SIG-M5 (cell line): ENCODE measurements around the gene AP1B1.
"Not testable (repeated sequence)": the region's sequence is repeated elsewhere in the genome, so short reads cannot be mapped to it uniquely, and the experiment has no call there.

Experiments
- DNase-seq: peaks from one replicate; lab custom pipeline; 2025; lab: John Stamatoyannopoulos, UW

Gene AP1B1

DNA sequence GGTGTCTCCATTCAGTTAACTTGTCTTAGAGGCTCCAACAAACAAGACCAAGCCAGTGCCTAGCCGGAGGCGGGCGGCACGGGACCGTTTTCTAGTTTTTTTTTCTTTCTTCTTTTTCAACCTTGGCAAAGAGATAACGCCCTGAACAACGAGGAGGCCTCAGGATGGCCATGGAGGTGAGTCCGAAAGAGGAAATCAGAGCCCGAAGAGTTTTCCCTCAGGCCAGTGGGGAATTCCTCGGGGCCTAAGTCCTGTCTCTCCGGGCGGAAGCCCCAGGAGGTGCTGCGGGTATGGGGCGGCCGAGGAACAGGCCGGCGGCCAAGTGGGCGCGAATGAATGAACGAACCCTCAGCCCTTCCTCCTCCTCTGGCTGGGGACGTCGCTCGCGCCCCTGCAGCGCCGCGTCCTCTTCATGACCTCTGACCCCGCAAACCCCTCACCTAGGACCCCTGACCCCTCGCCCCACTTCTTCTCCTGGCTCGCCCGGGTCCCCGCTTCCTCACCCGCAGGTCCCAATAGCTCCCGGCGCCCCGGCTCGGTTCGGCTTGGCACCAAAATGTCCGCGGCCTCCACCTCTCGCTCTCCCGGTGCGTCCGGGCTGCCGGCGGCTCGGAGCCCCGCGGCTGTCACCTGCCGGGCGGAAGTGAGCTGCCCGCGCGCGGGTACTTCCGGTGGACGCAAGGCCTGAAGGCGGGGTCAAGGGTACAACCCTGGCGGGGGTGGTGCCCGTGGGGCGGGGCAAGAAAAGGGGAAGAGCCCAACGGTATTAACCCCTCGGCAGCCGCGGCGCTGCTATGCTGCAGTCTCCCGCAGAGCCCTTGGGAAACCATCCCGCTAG is at the start of gene AP1B1:
Gene AP1B1 (minus strand): TSS at position 650 of the 838 bp plus-strand sequence. CDS start 21,327 bp downstream, outside the sequence.
- peak; percentile 24 for DNase-seq

- no peak for DNase-seq
Measured at GRCh38 chr22:29435236-29436136, 47.1 kb upstream of the AP1B1 start.

DNA sequence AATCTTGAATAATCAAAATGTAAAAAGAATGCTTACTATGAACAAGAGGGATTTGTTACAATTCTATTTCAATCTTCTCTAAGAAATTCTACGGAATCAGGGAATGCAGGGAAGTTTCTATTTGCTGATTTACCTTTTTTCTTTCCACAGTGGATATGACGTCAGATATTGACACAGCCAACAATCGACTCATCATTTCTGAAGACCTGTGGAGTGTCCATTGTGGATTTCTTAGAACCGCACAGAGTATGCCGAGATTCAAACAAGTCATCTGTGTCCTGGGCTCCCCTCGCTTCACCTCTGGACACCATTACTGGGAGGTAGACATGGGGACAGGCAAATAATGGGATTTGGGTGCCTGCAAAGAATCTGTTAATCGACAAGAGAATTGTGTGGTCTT is 45.9 kb upstream of the AP1B1 start:
- DNase-seq, result no peak

DNA sequence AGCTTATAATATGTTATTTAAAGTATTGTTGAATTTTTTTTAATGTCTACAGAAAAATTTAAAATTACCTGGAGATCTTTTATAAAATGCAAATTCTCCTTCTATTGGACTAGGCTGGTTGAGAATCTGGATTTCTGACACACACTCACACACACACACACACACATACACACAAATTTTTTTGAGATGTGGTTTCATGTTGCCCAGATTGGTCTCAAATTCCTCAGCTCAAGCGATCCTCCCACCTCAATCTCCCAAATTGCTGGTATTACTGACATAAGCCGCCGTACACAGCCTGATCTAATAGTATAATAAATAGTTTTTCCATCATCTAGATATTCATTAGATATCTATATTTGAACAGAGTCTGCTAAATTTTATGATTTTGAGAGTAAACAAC is 45.5 kb upstream of the AP1B1 start:
- DNase-seq, result no peak

GRCh38 chr22:29431986-29432385 is 43.6 kb upstream of the AP1B1 start:
- no peak for DNase-seq

GRCh38 chr22:29427176-29427760 is 38.9 kb upstream of the AP1B1 start:
- no peak for DNase-seq

DNA sequence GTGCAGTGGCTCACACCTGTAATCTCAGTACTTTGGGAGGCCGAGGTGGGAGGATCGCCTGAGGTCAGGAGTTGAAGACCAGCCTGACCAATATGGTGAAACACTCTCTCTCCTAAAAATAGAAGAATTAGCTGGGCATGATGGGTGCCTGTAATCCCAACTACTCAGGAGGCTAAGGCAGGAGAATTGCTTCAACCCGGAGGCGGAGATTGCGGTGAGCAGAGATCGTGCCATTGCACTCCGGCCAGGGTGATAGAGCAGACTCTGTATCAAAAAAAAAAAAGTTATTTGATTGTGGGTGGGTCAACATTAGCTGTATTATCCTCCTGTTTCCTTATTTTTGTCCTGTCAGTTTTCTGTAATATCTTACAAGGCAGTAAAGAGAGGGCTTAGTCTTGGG is 38.1 kb upstream of the AP1B1 start:
- DNase-seq, result no peak

DNA sequence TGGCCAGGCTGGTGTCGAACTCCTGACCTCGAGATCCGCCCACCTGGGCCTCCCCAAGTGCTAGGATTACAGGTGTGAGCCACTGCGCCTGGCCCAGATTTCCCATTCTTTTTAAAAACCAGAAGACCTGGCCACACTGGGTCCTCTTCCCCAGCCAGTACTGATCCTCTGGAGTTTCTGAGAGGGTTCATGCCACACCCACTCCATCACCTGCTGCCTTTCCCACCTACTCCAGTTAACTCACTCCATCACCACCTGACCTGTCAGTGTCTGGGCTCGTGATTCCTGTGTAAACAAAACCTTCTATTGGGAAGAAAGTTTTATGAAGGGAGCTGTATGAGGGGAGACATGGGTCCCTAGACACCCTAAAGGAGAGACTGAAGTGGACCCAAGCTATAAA is 30.3 kb upstream of the AP1B1 start:
- DNase-seq, result not testable (repeated sequence)

GRCh38 chr22:29414951-29415591 is 26.7 kb upstream of the AP1B1 start:
- not testable (repeated sequence) for DNase-seq

DNA sequence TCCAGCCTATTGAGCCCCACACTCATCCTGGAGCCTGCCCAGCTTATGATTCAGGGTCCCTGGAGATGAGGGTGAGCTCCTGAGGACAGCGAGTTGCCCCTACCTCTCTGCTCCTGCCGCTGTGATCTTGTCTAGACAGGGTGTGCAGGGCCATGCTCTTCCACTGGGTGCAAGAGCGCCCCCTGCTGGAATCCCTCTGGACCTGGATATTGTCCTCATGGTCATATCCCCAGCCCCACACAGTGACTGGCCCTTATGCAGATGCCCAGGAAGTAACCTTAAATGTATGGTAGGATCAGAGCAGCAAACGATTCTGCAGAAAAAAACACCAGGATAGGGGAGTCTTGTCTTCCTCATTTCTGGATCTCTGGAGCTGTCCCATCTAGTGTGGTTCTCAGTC is 24.4 kb upstream of the AP1B1 start:
- not testable (repeated sequence) for DNase-seq

GRCh38 chr22:29411569-29412211 is 23.3 kb upstream of the AP1B1 start:
- DNase-seq, result not testable (repeated sequence)

DNA sequence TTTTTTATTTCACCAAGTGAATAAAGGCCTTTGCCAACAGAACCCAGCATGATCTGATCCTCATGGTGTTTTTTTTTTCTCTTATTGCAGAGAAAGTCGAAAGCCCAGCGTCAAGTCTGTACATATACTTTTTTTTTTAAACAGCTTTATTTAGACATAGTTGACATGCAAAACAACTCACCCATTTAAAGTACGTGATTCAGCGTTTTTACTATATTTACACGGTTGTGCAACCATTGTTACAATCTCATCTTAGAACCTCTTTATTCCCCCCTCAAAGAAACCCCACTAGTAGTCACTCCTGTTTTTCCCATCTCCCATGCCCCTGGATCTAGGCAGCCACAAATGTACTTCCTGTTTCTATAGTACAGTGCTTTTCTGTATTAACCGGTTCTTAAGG is 20.6 kb upstream of the AP1B1 start:
- no peak for DNase-seq

GRCh38 chr22:29401538-29401937 is 13.2 kb upstream of the AP1B1 start:
- not testable (repeated sequence) for DNase-seq

GRCh38 chr22:29400576-29400975 is 12.2 kb upstream of the AP1B1 start:
- no peak for DNase-seq

DNA sequence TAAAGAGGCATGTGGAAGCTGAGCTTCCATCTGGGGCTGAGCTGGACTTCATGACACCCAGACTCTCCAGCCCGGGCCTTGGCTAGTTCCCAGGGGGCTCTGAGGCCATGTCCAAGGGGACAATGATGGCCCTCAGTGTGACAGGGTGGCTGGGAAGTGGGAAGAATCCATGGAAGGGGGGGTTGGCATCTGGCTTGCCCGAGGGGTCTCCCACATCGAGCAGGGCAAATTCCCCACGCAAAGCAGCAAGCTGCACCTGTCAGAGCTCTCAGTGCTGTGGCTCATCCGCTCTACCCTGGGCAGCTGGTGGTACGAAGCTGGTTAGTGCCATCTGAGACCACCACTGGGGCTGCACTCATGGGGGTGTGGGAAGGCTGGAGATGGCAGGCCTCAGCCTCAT is 9.4 kb upstream of the AP1B1 start:
- DNase-seq, result no peak

- DNase-seq, result no peak
Measured at GRCh38 chr22:29396126-29396525, 7.8 kb upstream of the AP1B1 start.

DNA sequence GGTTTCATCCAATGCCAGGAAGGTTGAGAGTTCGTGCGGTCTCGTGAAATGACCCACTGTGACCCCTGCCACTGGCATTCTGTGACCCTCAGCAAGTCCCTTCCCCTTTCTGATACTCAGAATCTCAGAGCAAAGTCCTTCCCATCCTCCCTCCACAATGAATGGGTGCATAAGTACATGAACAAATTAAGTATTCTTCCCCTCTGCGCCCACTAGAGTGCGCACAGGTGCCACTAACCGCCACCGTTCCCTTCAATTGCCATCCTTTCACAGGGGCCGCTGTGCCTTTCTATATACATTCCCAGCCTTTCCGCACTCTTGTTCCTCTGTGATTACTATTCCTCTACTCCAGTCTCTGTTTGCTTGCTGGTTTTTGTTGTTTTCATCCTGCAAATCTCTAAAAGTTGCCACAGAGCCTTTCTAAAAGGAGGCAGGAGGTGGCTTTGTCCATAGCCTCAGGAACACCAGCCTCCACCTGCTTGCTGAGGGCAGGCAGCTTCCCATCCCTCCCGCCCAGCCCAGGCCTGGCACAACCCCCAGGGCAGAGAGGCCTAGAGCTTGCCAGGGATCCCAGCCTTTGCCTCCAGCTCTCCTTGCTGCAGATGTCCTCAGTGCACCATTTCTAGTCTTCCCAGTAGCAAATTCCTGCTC is 6.7 kb upstream of the AP1B1 start:
- DNase-seq, result no peak

DNA sequence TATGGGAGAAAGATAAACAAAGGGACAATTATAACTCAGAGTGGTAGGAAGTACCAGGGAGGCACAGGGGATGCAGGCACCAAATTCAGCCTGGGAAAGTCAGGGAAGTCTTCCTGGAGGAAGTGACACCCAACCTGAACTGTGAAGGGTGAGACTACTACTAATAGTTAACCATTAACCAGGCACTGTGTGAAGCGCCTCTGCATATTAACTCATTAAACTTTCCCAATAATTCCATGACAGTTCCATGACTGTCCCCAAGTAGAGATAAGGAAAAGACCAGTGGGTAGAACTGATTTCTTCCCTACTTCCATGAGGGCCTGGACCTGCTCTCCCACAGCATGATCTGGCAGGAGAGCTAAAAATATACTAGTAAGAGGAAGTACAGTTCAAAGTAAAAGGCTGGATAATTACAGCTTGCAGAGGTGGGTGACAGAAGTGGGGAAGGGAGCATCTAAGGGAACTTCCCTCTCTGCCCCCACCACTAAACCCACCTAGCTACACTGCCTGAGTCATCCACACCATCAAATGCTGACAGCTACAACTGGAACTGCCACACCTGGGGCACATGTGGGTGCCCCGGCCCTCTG is 4.7 kb upstream of the AP1B1 start:
- DNase-seq, result no peak

- DNase-seq, result no peak
Measured at GRCh38 chr22:29391546-29391945, 3.2 kb upstream of the AP1B1 start.

- no peak for DNase-seq
Measured at GRCh38 chr22:29390270-29390669, 1.9 kb upstream of the AP1B1 start.

DNA sequence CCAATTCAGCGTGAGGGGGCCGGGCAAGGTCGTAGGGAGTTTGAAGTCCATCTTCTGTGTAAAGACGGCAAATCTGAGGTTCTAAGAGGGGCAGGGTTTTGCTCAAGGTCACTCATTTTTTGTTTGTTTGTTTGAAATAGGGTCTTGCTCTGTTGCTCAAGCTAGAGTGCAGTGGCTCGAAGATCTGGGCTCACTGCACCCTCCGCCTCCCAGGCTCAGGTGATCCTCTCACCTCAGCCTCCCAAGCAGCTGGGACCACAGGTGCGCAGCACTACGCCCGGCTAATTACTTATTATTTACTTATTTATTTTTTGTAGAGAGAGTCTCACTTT is 355 bp upstream of the AP1B1 start:
- no peak for DNase-seq
